Measurements from ENCODE around the gene ASTN2.
A peak's percentile ranks its signal among the peaks of the same experiment; 100 is the strongest.

ASTN2 gene

GRCh38 chr9:116687074-116687753 lies 727.6 kb downstream of the ASTN2 start, which contains the start of gene TRIM32:
Gene TRIM32 (plus strand): TSS chr9:116687305. CDS start chr9:116697743, 10,438 bp downstream.
- peak; percentile 80 to 95 (median 84) for DNase-seq

- no peak for DNase-seq
Observed at GRCh38 chr9:116686693-116687073, 728.2 kb downstream of the ASTN2 start.

DNA sequence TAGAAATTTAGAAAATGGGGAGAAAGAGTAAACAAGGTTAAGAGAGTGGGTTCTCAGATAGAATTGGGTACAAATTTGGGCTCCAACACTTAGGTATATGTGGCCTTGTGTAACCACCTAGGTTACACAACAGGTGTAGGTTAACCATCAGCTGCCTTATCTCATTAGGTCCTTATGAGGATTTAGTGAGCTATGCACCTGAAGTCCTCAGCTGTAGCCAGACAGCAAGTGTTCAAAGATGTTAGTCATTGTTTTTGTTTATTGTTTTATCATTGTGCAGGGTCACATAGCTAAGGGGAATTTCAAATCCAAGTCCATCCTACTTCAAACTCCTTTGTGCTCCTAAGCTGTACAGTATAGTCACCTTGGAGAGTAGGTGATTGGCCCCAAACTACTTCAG lies 728.7 kb downstream of the ASTN2 start:
- no peak for DNase-seq

- DNase-seq = no peak
Observed at GRCh38 chr9:116685166-116685565, 729.7 kb downstream of the ASTN2 start.

GRCh38 chr9:116683535-116683934 lies 731.3 kb downstream of the ASTN2 start:
- no peak for DNase-seq

DNA sequence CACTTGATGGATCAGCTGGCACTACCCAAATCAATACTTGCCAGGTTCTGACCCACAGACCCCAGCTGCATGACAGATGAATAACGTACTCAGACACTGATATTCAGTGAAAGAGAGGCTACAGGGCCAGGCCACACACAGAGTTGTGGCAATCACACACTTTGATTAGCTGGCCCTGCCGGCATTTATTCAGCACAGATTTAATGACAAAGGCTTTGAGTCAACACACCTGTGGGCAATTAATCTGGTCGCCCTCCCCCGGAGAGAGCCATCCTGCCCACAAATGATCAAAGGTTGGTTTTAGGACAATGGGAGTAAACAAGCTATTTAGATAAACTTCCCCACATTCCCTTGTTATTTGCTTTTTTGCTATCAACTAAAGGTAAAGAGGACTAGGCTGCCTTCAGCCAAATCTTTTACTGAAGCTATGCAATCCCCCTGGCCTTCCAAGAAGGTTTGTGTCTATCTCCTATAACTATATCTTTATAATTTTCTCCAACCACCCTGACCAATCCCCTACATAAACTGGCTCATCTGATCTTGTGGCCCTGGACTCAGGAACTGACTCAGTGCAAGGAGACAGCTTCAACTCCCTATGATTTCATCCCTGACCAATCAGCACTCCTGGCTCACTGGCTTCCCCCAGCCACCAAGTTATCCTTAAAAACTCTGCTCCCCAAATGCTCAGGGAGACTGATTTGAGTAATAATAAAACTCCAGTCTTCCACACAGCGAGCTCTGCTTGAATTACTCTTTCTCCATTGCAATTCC lies 740.5 kb downstream of the ASTN2 start:
- DNase-seq = no peak

DNA sequence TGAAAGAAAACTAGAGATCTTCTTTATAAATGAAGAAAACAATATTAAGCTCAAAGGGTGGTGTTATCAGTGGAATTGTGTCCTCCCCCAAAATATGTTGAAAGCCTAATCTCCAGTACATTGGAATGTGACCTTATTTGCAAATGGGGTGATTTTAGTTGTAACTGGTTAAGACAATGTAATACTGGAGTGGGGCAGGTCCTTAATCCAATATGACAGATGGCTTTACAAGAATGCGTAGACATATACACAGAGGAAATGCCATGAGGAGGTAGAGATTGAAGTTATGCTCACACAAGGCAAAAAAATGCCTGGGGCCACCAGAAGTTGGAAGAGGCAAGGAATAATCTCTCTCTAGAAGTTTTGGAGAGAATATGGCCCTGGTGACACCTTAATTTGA lies 741.5 kb downstream of the ASTN2 start:
- no peak for DNase-seq

- DNase-seq = no peak
Observed at GRCh38 chr9:116671605-116672004, 743.3 kb downstream of the ASTN2 start.

- no peak for DNase-seq
Observed at GRCh38 chr9:116668970-116669695, 745.7 kb downstream of the ASTN2 start.

- DNase-seq = no peak
Observed at GRCh38 chr9:116663581-116663980, 751.3 kb downstream of the ASTN2 start.

GRCh38 chr9:116662646-116663310 lies 752.1 kb downstream of the ASTN2 start:
- DNase-seq = no peak

- DNase-seq = no peak
Observed at GRCh38 chr9:116661037-116661954, 753.6 kb downstream of the ASTN2 start.

GRCh38 chr9:116658265-116658664 lies 756.6 kb downstream of the ASTN2 start:
- no peak for DNase-seq

- DNase-seq = no peak
Observed at GRCh38 chr9:116656977-116657376, 757.9 kb downstream of the ASTN2 start.

DNA sequence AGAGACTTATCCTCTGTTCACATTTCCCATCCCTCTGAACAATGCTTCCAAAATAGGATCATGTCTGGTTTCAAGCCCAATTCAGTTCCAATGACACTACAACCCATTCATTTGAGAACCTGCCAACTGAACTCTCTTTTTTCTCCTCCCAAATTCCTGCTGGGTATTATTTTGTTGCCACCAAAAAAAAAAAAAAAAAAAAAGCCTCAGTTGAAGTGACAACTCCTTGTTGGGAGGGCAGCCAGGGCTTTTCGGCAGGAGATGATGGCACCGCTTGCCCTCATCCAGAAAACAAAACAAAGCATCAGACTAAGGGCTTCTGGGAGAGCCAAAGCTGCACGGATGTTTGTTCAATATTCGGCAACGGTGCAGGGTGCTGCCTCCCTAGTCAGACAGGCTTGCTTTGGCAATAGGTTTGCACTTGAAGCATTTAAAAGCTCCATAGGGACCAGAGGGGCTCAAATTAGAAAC lies 758.3 kb downstream of the ASTN2 start:
- no peak for DNase-seq

- no peak for DNase-seq
Observed at GRCh38 chr9:116654059-116654355, 760.9 kb downstream of the ASTN2 start.

GRCh38 chr9:116653348-116654058 lies 761.4 kb downstream of the ASTN2 start:
- no peak for DNase-seq

DNA sequence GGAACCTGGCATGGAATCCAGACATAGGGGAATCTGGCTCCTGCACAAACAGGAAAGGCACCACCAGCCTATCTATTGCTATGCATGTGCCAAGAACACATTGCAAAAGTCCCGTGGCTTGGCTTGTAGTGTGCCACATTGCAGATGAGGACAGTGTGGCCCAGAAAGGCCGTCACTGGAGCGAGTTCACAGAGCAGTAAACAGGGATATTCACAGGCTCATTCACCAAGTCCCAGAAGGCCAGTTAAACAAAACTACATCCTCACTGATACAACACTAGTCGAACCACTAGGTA lies 767.4 kb downstream of the ASTN2 start:
- no peak for DNase-seq

- no peak for DNase-seq
Observed at GRCh38 chr9:116646661-116647514, 768.0 kb downstream of the ASTN2 start.

- DNase-seq = no peak
Observed at GRCh38 chr9:116644091-116644688, 770.7 kb downstream of the ASTN2 start.

Data from activated CD4-positive, CD25-positive, alpha-beta regulatory T cell (primary cell).